Measurements from ENCODE around the gene ELL2.

DNA sequence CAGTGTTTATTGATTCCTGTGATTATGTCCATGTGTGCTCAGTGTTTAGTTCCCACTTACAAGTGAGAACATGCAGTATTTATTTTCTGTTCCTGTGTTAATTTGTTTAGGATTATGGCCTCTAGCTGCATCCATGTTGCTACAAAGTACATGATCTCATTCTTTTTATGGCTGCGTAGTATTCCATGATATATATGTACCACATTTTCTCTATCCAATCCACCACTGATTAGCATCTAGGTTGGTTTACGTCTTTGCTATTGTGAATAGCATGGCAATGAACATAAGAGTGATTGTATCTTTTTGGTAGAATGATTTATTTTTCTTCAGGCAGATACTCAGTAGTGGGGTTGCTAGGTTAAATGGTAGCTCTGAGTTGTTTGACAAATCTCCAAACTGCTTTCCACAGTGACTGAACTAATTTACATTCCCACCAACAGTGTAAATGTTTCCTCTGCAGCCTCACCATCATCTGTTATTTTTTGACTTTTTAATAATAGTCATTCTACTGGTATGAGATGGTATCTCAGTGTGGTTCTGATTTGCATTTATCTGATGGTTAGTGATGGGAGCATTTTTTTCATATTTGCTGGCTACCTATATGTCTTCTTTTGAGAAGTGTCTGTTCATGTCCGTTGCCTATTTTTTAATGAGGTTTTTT, 47.5 kb upstream of the ELL2 start:
- TF ChIP-seq CTCF (IDR thresholded peaks at IDR 0.05; ENCODE audit: poor library complexity, severe bottlenecking): no peak
- TF ChIP-seq POLR2AphosphoS5 (IDR thresholded peaks at IDR 0.05): no peak
- TF ChIP-seq REST (IDR thresholded peaks at IDR 0.05; ENCODE audit: borderline replicate concordance): no peak
- TF ChIP-seq EZH2 (IDR thresholded peaks at IDR 0.05; ENCODE audit: borderline replicate concordance, insufficient read depth, low read length, poor library complexity, severe bottlenecking): no peak
- no peak for TF ChIP-seq MXI1 (conservative IDR thresholded peaks at IDR 0.05; ENCODE audit: poor library complexity, severe bottlenecking)
- TF ChIP-seq RAD21 (conservative IDR thresholded peaks at IDR 0.05): no peak
- TF ChIP-seq TAF1 (IDR thresholded peaks at IDR 0.05; ENCODE audit: low read depth): no peak
- no peak for TF ChIP-seq SMC3 (conservative IDR thresholded peaks at IDR 0.05; ENCODE audit: poor library complexity)
- TF ChIP-seq EP300 (conservative IDR thresholded peaks at IDR 0.05; ENCODE audit: poor library complexity, severe bottlenecking): no peak

All from neural cell (in vitro differentiated cells).